Adrenal gland (tissue), 5 donors: Measurements from ENCODE around the gene NKAIN2.

Source experiments
- POLR2A ChIP-seq, 2 donors: fragments of 450-650 bp; IDR thresholded peaks; one replicate each; pipeline ENCODE4 v1.6.1; 2017; ENCODE audit warnings: antibody characterized with exemption in 2 of 2, mild to moderate bottlenecking in 2 of 2, moderate library complexity in 1 of 2
- TF ChIP-seq, protein P1 (sequence below), 6 experiments: fragments of 450-650 bp in 4 of 6; fragments of 200-600 bp in 2 of 6; sonication (generic) in 1 of 6; IDR thresholded peaks; 1 replicate in 5 of 6; 2 replicates in 1 of 6; pipeline versions ENCODE4 v1.5.1 to v1.8.0; 2016 to 2021; ENCODE audit warnings: antibody characterized with exemption in 6 of 6, mild to moderate bottlenecking in 2 of 6, moderate library complexity in 1 of 6
- donor health status: DM: no; HTN: no; CAD: no.

- no peak for TF ChIP-seq POLR2A (IDR thresholded peaks at IDR 0.05)
- TF ChIP-seq, protein P1, sequence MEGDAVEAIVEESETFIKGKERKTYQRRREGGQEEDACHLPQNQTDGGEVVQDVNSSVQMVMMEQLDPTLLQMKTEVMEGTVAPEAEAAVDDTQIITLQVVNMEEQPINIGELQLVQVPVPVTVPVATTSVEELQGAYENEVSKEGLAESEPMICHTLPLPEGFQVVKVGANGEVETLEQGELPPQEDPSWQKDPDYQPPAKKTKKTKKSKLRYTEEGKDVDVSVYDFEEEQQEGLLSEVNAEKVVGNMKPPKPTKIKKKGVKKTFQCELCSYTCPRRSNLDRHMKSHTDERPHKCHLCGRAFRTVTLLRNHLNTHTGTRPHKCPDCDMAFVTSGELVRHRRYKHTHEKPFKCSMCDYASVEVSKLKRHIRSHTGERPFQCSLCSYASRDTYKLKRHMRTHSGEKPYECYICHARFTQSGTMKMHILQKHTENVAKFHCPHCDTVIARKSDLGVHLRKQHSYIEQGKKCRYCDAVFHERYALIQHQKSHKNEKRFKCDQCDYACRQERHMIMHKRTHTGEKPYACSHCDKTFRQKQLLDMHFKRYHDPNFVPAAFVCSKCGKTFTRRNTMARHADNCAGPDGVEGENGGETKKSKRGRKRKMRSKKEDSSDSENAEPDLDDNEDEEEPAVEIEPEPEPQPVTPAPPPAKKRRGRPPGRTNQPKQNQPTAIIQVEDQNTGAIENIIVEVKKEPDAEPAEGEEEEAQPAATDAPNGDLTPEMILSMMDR (IDR thresholded peaks at IDR 0.05) = no peak
These were observed 186.7 kb downstream of the NKAIN2 start for GRCh38 chr6:123990376-123990775.
